Adrenal gland (tissue), 12 donors: ENCODE results near the gene FLT3LG. TPM values are rescaled to one million over a fixed set of nuclear protein-coding genes. Genes with fewer than 3 reads are reported as not detected.
A peak's percentile ranks its signal among the peaks of the same experiment; 100 is the strongest.

Experiments
- DNase-seq, 7 donors: peaks; one replicate each; pipeline ENCODE4 v3.0.0-alpha.2; 2019 to 2020
- H3K27ac ChIP-seq, 5 donors: fragments of 200-600 bp; sonication (generic) in 4 of 5; 1 replicate in 3 of 5; 2 replicates in 2 of 5; pipeline versions ENCODE4 v1.5.1 to v1.8.0; 2016 to 2020; ENCODE audit warnings: mild to moderate bottlenecking in 1 of 5
- H3K27me3 ChIP-seq: fragments of 200-600 bp; 2 replicates; pipeline ENCODE4 v1.8.0; 2021
- H3K36me3 ChIP-seq, 2 donors: fragments of 200-600 bp; replicated peaks in 1 of 2; 1 replicate in 1 of 2; 2 replicates in 1 of 2; pipeline versions ENCODE4 v1.5.1 to v1.8.0; 2018 to 2022
- H3K4me1 ChIP-seq, 2 donors: fragments of 200-600 bp; replicated peaks in 1 of 2; 1 replicate in 1 of 2; 2 replicates in 1 of 2; pipeline versions ENCODE4 v1.5.1 to v1.8.0; 2018 to 2021
- H3K4me3 ChIP-seq, 4 donors: fragments of 200-600 bp; sonication (generic) in 3 of 4; one replicate each; pipeline ENCODE4 v1.5.1; 2016 to 2018
- H3K9me3 ChIP-seq, 3 donors: fragments of 200-600 bp; sonication (generic) in 1 of 3; replicated peaks in 1 of 3; 1 replicate in 2 of 3; 2 replicates in 1 of 3; pipeline versions ENCODE4 v1.5.1 to v1.8.0; 2016 to 2021
- CTCF ChIP-seq, 6 experiments: fragments of 450-650 bp in 4 of 6; fragments of 200-600 bp in 2 of 6; sonication (generic) in 1 of 6; IDR thresholded peaks; 1 replicate in 5 of 6; 2 replicates in 1 of 6; pipeline versions ENCODE4 v1.5.1 to v1.8.0; 2016 to 2021; ENCODE audit warnings: antibody characterized with exemption in 6 of 6, mild to moderate bottlenecking in 2 of 6, moderate library complexity in 1 of 6
- POLR2A ChIP-seq, 2 donors: fragments of 450-650 bp; IDR thresholded peaks; one replicate each; pipeline ENCODE4 v1.6.1; 2017; ENCODE audit warnings: antibody characterized with exemption in 2 of 2, mild to moderate bottlenecking in 2 of 2, moderate library complexity in 1 of 2
- WGBS, 4 donors: extraction: QIAGEN DNeasy Blood & Tissue Kit in 2 of 4; methylation state at CpG; one replicate each; pipeline versions ENCODE4 v1.1.5 to v1.1.7; 2013 to 2017; 5-methylcytosine and 5-hydroxymethylcytosine counted together
- intact Hi-C, 2 donors: fragments of 100-400 bp; cut with DNase I; formaldehyde crosslinking; loops; one replicate each; pipeline versions ENCODE4 v1.14.1 to v1.15.0; 2022 to 2023
- polyA plus RNA-seq, 3 donors: library from polyadenylated mRNA; stranded (reverse); fragments of 200-250 nt in 2 of 3; fragments of 350-450 nt in 1 of 3; fragmentation: Illumina TruSeq in 1 of 3; extraction: RNeasy Lipid Tissue Mini Kit (QIAGEN cat#74804) in 1 of 3; gene quantifications; one replicate each; pipeline ENCODE4 v1.2.3, GENCODE V29; 2013 to 2014
- total RNA-seq, 9 donors: library from RNA; depleted of rRNA in 4 of 9; stranded (reverse); fragments of >200 nt in 4 of 9; fragments of 120-200 nt in 1 of 9; fragmentation: NEBNext Ultra II Directional in 1 of 9; extraction: Animal tissue kit (Norgen Biotek cat#: 25700) in 1 of 9; gene quantifications; one replicate each; pipeline versions ENCODE4 v1.1.0 to v1.2.4, GENCODE V29; 2013 to 2023
- donor health status: healthy with polysubstance abuse.
- donor health status: Bipolar disorder and iron deficiency.
- donor health status: DM: yes; HTN: yes; CAD: no.
- donor health status: DM: no; HTN: no; CAD: no.
- donor health status: DM: no; HTN: no; CAD: no.
- donor health status: DM: yes; HTN: yes; CAD: no.

The FLT3LG gene
- total and polyA plus RNA-seq, 12 donors, result 1.2 to 33.8 (median 8.7) TPM

GRCh38 chr19:49445997-49446396 is 28.0 kb upstream of the FLT3LG start:
- Histone ChIP-seq H3K27ac (no peak overlapping the region), H3K4me3 (no peak overlapping the region), H3K9me3 (no peaks in the 10 kb centered on the region), H3K36me3 (peaks cover 0 to 15% of the 10 kb centered on the region in 2 donors), H3K4me1 (peaks cover 0 to 9% of the 10 kb centered on the region in 2 donors), H3K27me3 (no peaks in the 10 kb centered on the region)
- intact Hi-C loops, result loop anchor here in 1 of 2 donors (5.0 kb wide), 1 partner anchor 54 kb away; no protein-coding TSS in a partner anchor
- WGBS, 4 donors, result 54 to 83% (median 63%) methylated on average over 3 of the region's 3 CpGs
- TF ChIP-seq CTCF (IDR thresholded peaks at IDR 0.05), result no peak
- TF ChIP-seq POLR2A (IDR thresholded peaks at IDR 0.05), result no peak
- no peak for DNase-seq

- no peak overlapping the region for H3K27ac ChIP-seq
These were observed 26.3 kb upstream of the FLT3LG start for GRCh38 chr19:49447485-49448431.

GRCh38 chr19:49448432-49448786 is 25.6 kb upstream of the FLT3LG start:
- no peak overlapping the region for H3K27ac ChIP-seq
- no peak overlapping the region for H3K4me3 ChIP-seq
- intact Hi-C loops, result loop anchor here in 1 of 2 donors (5.0 kb wide), 1 partner anchor 56 kb away; no protein-coding TSS in a partner anchor
- TF ChIP-seq POLR2A (IDR thresholded peaks at IDR 0.05), result no peak
- no peak for TF ChIP-seq CTCF (IDR thresholded peaks at IDR 0.05)
- peaks cover 0 to 15% of the 10 kb centered on the region in 2 donors for H3K36me3 ChIP-seq
- H3K27me3 ChIP-seq, result no peaks in the 10 kb centered on the region
- DNase-seq, result no peak
- H3K9me3 ChIP-seq, result no peaks in the 10 kb centered on the region
- WGBS, 4 donors, result 84 to 95% (median 91%) methylated on average over 6 of the region's 6 CpGs
- H3K4me1 ChIP-seq, result peaks cover 0 to 9% of the 10 kb centered on the region in 2 donors

More at GRCh38 chr19:49447485-49448431, 26.3 kb upstream of the FLT3LG start:
- TF ChIP-seq POLR2A (IDR thresholded peaks at IDR 0.05), result no peak
- no peak for TF ChIP-seq CTCF (IDR thresholded peaks at IDR 0.05)
- Histone ChIP-seq H3K27me3 (no peaks in the 10 kb centered on the region), H3K4me3 (no peak overlapping the region), H3K4me1 (peaks cover 0 to 9% of the 10 kb centered on the region in 2 donors), H3K9me3 (no peaks in the 10 kb centered on the region), H3K36me3 (peaks cover 0 to 15% of the 10 kb centered on the region in 2 donors)
- intact Hi-C loops, result loop anchor here in 1 of 2 donors (5.0 kb wide), 1 partner anchor 55 kb away; no protein-coding TSS in a partner anchor
- WGBS, 4 donors, result 71 to 84% (median 79%) methylated on average over 25 to 32 of the region's 32 CpGs
- peak in 1 of 7 donors; percentile 25 for DNase-seq

GRCh38 chr19:49450405-49450804 is 23.6 kb upstream of the FLT3LG start:
- DNase-seq, result no peak
- no peak overlapping the region for H3K27ac ChIP-seq
- no peak for TF ChIP-seq CTCF (IDR thresholded peaks at IDR 0.05)
- TF ChIP-seq POLR2A (IDR thresholded peaks at IDR 0.05), result no peak
- H3K9me3 ChIP-seq, result no peaks in the 10 kb centered on the region
- H3K36me3 ChIP-seq, result peaks cover 0 to 15% of the 10 kb centered on the region in 2 donors
- intact Hi-C loops, result no loop called here
- peak overlapping the region in 1 of 4 donors; percentile 93 for H3K4me3 ChIP-seq
- H3K4me1 ChIP-seq, result peaks cover 3 to 19% of the 10 kb centered on the region in 2 donors
- 82 to 88% (median 84%) methylated on average over 7 of the region's 7 CpGs for WGBS, 4 donors
- H3K27me3 ChIP-seq, result no peaks in the 10 kb centered on the region
